DOHH2 (cell line): ENCODE measurements around the gene RGS19.

Source experiments
- CTCF ChIP-seq: fragments of 200-600 bp; sonication (generic); IDR thresholded peaks from one replicate; pipeline ENCODE4 v1.5.1; 2014; ENCODE audit warnings: antibody characterized with exemption, mild to moderate bottlenecking, low read depth, low read length; ENCODE audit not compliant: poor library complexity, severe bottlenecking
- EZH2phosphoT487 ChIP-seq: fragments of 200-600 bp; sonication (generic); IDR thresholded peaks from 2 replicates; pipeline ENCODE4 v1.6.1; 2017; ENCODE audit warnings: borderline replicate concordance, mild to moderate bottlenecking, antibody characterized with exemption, low read length, moderate library complexity, mixed read lengths

GRCh38 chr20:64035933-64036345 is 43.4 kb downstream of the RGS19 start, which contains the start of gene C20orf204:
- TF ChIP-seq CTCF, result no peak
- no peak for TF ChIP-seq EZH2phosphoT487
